Hematopoietic multipotent progenitor cell (in vitro differentiated cells): ENCODE measurements around the gene MOGAT1. TPM values are rescaled to one million over a fixed set of nuclear protein-coding genes. Genes with fewer than 3 reads are reported as not detected.
A peak's percentile ranks its signal among the peaks of the same experiment; 100 is the strongest.

Source experiments
- DNase-seq, 3 donors: peaks; one replicate each; pipeline ENCODE4 v3.0.0-alpha.2; 2011 to 2015; ENCODE audit warnings: low read depth in 2 of 3, low spot score in 2 of 3
- total RNA-seq: library from RNA; depleted of rRNA; stranded (reverse); fragments of >200 nt; gene quantifications from one replicate; pipeline ENCODE4 v1.2.3, GENCODE V29; 2012

MOGAT1 gene
- total RNA-seq: not detected

GRCh38 chr2:222671259-222672067, at the start of gene MOGAT1:
Gene MOGAT1, plus strand, starts transcription at chr2:222671658. Its CDS starts 128 bp downstream, at chr2:222671786.
- peak in 1 of 3 donors; percentile 20 for DNase-seq

GRCh38 chr2:222621893-222622292, 49.6 kb upstream of the MOGAT1 start:
- DNase-seq: no peak

DNA sequence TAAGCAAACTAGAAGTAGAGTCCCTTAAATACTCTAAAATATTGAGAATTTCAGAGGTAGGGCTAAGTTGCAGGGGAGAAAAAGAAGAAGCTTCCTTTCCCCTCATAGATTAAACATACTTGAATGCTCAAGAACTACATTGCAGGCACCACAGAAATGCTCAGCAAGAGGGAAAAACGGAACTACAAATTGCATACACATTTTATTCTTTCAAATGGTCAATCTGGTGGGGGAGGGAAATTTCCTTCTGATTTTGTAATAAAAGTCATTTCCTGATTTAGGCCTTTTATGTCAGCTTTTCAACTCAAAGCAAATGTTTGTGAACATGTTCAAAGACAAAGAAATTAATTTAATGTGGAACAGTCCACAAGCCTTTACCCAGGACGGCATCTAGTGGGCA, 48.5 kb upstream of the MOGAT1 start:
- DNase-seq: no peak

- no peak for DNase-seq
Measured at GRCh38 chr2:222623756-222624309, 47.6 kb upstream of the MOGAT1 start.

DNA sequence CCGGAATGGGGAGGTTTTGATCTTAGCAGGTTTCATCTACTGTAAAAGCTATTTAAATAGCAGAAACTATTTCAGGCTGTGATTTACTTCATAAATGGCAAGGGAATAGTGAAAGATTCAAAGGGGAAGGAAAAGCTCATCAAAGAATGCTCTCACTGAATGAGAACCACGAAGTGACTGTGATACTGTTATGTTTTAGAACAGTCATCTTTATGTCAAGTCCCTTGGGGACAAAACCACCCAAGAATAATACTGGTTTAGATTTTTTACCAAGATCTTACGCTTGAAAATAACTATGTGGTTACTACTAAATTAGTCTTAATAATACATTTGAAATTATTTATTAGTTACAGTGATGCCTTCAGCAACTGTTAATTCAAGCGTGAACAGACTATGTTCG, 43.7 kb upstream of the MOGAT1 start:
- no peak for DNase-seq

GRCh38 chr2:222635295-222635694, 36.2 kb upstream of the MOGAT1 start:
- no peak for DNase-seq

- DNase-seq: no peak
Measured at GRCh38 chr2:222637067-222637466, 34.4 kb upstream of the MOGAT1 start.

- no peak for DNase-seq
Measured at GRCh38 chr2:222641336-222641735, 30.1 kb upstream of the MOGAT1 start.

DNA sequence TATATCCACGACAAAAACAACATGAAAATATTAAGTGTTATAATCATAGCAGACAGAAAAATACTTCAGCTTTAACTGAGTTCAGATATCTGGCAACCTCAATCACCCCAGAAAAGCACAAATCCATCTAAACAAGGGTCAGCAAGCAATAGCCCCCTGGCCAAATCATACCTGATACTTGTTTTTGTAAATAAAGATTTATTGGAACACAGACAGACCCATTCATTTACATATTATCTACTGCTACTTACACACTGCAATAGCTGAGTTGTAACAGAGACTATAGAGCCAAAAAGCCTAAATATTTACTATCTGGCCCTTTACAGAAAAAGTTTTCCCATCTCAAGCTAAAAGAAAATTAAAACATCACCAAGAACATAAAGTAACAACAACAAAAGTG, 28.3 kb upstream of the MOGAT1 start:
- DNase-seq: no peak

DNA sequence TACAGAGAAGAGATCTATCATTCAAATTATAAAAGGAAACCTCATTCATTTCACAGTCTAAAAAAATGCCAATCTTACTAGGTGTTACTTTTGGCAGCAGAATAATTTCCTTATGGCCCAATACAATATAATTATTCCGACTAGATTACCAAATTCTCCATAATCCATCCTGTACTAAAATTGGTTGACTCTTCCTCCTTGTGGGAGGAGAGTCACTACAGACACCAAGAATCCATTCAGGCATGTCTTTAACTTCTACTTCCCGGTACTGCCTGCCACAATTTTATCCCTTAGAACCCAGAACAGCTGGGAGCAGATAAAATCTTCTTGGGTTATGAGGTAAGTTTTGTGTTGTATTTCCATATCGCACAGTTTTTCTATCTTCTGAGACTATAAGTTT, 25.4 kb upstream of the MOGAT1 start:
- DNase-seq: no peak

DNA sequence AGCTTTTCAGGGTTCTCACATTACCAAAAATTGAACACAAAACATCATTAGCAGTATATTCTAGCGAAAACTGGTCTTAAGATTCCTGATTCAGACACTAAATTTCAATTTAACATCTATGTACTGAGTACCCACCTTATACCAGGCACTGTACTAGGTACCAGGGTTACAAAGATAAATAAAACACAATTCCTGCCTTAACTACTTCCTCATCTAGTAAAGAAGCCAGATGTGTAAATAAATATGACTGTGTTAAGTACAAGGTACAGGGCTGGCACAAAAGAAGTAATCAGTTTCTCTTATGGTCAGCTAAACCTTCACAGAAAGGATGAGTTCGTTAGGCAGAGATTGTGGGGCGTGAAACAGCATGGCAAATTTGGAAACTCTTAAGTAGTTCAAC, 21.7 kb upstream of the MOGAT1 start:
- no peak for DNase-seq

GRCh38 chr2:222651718-222652418, 19.6 kb upstream of the MOGAT1 start:
- DNase-seq: no peak

DNA sequence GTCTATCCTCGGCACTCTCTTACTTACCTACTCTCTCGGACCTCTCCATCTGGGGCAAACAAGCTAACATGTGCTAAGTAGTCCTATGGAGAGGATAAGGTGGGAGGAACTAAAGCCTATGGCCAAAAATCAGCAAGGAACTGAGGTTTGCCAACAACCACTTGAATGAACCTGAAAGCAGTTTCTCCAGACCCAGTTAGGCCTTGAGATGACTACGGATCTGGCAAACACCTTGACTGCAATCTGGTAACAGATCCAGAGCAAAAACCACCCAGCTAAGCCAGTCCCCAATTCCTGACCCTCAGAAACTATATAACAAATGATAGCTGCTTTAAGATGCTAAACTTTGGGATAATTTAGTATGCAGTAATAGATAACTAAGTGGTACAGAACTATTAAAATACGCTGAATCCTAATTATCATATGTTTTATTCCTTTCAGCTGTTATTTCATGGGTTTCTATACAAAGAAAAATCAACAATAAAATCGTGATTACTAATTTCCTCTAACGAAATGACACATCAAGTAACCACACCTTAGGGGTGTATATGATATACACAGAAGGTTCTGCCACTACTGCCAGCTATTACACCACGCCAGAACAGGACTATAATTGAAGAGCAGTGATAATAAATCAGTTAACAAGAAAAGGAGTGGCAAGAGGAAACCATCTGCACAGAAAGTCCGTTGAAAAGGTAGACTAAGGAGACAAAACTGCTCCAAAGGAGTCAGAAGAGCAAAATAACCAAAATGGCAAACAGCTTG, 18.8 kb upstream of the MOGAT1 start:
- DNase-seq: peak in 1 of 3 donors; percentile 33

DNA sequence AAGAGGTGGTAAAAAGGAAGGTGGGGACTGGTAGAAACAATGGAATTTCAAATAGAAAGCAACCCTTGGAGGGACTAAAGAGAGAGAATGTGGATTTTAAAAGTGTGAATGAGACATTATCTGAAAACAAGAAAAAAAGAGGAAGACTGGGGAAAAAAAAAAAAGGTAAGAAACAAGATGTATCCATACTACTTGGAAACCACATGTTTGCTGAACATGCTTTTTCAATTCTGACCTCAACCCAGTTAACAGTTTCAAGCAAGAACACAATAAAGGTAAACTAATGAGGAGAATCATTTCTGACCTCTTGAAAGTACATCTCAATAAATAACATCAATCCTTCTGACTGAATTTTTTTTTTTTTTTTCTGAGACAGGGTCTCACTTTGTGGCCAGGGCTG, 18.2 kb upstream of the MOGAT1 start:
- peak in 1 of 3 donors; percentile 8 for DNase-seq

GRCh38 chr2:222655787-222656525, 15.5 kb upstream of the MOGAT1 start, which contains the start of gene FARSB:
Gene FARSB, minus strand, starts transcription at chr2:222656092. Its CDS starts 19 bp downstream, at chr2:222656073.
- peak; percentile 94 to 98 (median 96) for DNase-seq

- peak in 1 of 3 donors; percentile 13 for DNase-seq
Measured at GRCh38 chr2:222656526-222657446, 14.7 kb upstream of the MOGAT1 start.

- DNase-seq: no peak
Measured at GRCh38 chr2:222663479-222663878, 8.0 kb upstream of the MOGAT1 start.

GRCh38 chr2:222668494-222669154, 2.8 kb upstream of the MOGAT1 start:
- DNase-seq: no peak

- DNase-seq: no peak
Measured at GRCh38 chr2:222669353-222669752, 2.1 kb upstream of the MOGAT1 start.
